CD4-positive, alpha-beta T cell treated with Interferon alpha-2 for 1 hour (primary cell): Measurements from ENCODE around the gene NPLOC4.

Experiments used
- DNase-seq, 2 donors: peaks; one replicate each; pipeline ENCODE4 v3.0.0-alpha.2; 2020 to 2022

The NPLOC4 gene

GRCh38 chr17:81660441-81660840 is 23.5 kb upstream of the NPLOC4 start:
- DNase-seq, result no peak

GRCh38 chr17:81659038-81659437 is 22.1 kb upstream of the NPLOC4 start:
- DNase-seq, result no peak

DNA sequence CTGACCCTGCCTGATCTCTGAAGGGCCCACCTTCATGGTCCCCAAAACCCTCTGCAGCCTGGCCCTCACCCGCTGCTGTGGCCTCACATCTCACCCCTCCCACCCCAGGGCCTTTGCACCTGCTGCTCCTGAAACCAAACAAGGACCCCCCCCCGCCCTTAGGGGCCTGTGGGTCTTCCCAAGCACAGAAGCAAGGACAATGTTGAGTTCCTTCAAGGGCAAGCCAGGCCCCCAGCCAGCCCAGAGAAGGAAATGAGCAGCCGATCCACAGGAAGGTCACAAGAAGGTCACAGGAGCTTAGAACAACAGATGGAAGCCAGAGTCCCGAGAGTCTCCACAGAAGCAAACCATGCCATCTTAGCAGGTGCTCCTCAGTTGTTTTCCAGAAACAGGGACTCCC is 19.9 kb upstream of the NPLOC4 start:
- no peak for DNase-seq

- DNase-seq, result no peak
Observed at GRCh38 chr17:81656118-81656743, 19.3 kb upstream of the NPLOC4 start, which contains the start of gene PDE6G. Gene PDE6G, minus strand, starts transcription at chr17:81656542. Its CDS starts 3,237 bp downstream, at chr17:81653305.

DNA sequence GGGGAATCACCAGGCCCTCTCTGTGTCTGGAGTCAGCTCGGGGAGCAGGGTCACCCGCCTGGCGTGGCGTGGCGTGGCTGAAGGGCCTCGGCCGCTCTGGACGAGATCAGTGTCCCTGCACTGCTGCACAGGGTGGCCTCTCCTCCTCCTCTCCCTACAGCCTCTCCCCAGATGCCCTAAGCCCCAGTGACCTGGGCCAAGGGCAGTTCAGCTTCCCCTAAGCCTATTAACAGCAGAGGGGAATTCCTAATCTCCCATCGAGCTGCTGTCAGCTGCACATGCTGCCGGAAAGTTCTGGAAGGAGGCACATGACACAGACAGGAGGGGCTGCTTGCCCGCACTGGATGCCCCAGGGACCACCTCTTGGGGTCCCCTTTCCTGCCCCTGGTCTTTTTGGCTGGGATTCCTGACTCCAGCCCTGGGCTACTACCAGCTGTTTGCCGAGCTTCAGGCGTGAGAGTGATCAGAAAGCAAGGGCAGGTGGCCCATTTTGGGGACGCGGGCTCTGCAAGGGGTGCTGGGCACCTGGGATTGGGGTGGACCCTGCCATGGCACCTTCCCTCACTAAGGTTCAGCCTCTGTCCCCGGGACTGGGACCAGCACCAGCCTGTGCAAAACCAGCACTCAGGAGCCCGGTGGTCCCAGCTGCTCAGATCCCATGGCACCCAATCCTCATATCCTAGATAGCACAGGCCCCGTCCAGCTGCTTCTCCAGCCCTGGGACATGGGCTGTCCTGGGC is 18.6 kb upstream of the NPLOC4 start:
- DNase-seq, result no peak

DNA sequence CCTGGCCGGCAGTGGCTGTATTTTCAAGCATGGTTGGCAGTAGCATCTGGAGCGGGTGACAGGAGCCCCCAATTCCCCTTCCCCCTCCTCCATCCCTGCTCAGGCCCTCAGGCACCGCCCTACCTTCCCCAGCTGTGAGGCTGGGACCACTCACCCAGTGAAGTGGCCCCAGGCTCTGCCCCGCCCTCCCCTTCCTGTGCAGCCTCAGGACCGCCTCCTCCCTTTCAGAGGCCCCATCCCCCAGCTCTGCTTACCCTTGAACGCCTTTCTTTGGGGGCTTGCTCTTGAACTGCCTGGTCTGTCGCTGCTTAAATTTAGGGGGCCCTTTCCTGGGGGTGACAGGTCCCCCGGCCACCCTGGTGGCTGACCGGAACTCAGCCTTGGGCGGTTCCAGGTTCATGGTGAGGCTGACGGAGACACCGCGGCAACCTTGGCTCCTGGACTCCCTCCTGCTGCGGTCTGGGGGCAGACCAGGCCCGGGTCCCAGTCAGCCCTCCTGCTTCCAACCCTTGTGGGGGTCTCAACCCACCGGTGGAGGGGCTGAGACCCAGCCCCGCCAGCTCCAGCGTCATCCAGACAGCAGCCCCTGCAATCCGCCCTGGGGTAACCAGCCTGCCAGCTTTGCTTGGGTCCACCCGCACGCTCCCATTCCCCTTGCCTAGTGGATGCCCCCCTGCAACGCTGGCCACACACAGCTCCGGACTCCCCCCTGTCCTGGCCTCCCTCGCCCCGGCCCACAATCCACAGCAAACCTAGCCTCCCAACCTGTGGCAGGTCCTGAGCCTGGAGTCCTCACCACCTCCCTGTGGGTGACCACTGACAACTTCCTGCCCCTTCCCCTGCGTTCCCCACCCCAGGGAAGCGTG is 16.2 kb upstream of the NPLOC4 start:
- no peak for DNase-seq

DNA sequence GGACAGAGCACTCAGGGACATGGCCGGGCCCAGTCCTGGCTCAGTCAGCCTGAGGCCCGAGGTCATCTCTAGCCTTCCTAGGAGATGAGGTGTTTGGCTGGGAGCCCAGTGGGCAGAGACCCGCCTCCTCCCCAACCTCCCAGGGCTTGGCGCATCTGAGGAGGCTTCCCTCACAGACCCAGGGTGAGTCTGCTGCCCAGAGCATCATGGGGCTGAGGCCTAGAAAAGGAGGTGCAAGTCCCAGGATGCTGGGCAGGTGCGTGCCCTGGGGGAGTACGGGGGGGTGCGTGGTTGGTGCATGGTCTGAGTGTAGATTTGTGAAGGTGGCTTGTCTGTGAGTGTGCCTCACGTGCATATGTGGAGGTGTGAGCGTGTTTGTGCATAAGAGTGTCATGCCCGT is 14.8 kb upstream of the NPLOC4 start:
- no peak for DNase-seq

- DNase-seq, result no peak
Observed at GRCh38 chr17:81650951-81651350, 14.0 kb upstream of the NPLOC4 start.

GRCh38 chr17:81648707-81649085 is 11.8 kb upstream of the NPLOC4 start:
- DNase-seq, result no peak

GRCh38 chr17:81648013-81648706 is 11.2 kb upstream of the NPLOC4 start:
- DNase-seq, result no peak

DNA sequence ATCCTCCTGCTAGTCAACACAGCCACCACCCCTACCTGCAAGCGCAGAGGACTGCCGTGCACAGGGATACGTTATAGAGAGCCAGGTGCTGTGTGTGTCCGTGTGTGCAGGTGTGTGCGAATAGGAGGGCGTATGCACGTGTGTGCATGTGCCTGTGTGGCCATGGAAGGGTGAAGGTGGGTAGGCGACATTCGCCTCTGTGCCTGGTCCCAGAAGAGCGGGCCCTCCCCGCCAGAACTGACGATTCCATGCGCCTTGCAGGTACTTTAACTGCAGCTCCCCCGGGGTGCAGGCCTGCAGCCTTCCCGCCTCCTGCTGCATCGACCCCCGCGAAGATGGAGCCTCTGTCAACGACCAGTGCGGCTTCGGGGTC is 10.7 kb upstream of the NPLOC4 start:
- DNase-seq, result no peak

GRCh38 chr17:81646869-81647600 is 10.1 kb upstream of the NPLOC4 start:
- no peak for DNase-seq

- no peak for DNase-seq
Observed at GRCh38 chr17:81644976-81645952, 8.4 kb upstream of the NPLOC4 start.

- DNase-seq, result no peak
Observed at GRCh38 chr17:81644496-81644895, 7.6 kb upstream of the NPLOC4 start.

- no peak for DNase-seq
Observed at GRCh38 chr17:81641825-81642489, 5.0 kb upstream of the NPLOC4 start.

- no peak for DNase-seq
Observed at GRCh38 chr17:81640011-81640410, 3.1 kb upstream of the NPLOC4 start.

GRCh38 chr17:81638683-81639082 is 1.8 kb upstream of the NPLOC4 start:
- DNase-seq, result no peak

GRCh38 chr17:81635973-81636504 is 873 bp downstream of the NPLOC4 start:
- DNase-seq, result peak in 1 of 2 donors; percentile 4

GRCh38 chr17:81635431-81635830 is 1.5 kb downstream of the NPLOC4 start:
- no peak for DNase-seq

GRCh38 chr17:81631482-81631881 is 5.4 kb downstream of the NPLOC4 start:
- no peak for DNase-seq
